H9 (cell line): Measurements from ENCODE around the gene RASSF3. TPM values are rescaled to one million over a fixed set of nuclear protein-coding genes. Genes with fewer than 3 reads are reported as not detected.

Experiments
- DNase-seq: peaks from one replicate; pipeline ENCODE4 v3.0.0-alpha.2; 2017
- H2AFZ ChIP-seq: one replicate; pipeline ENCODE4 v1.6.1; 2013; ENCODE audit warnings: mild to moderate bottlenecking, low read length, control low read depth, moderate library complexity
- H2AK5ac ChIP-seq: 2 replicates; pipeline ENCODE4 v1.6.1; 2013; ENCODE audit warnings: low read length, control low read depth, mixed read lengths; ENCODE audit not compliant: insufficient read length
- H2BK120ac ChIP-seq: one replicate; pipeline ENCODE4 v1.6.1; 2013; ENCODE audit warnings: low read depth, mild to moderate bottlenecking, low read length, control low read depth, inconsistent platforms; ENCODE audit not compliant: poor library complexity, severe bottlenecking
- H2BK12ac ChIP-seq: 2 replicates; pipeline ENCODE4 v1.6.1; 2013; ENCODE audit warnings: low read length, control low read depth, mixed read lengths, low read depth; ENCODE audit not compliant: insufficient read length
- H2BK15ac ChIP-seq: 2 replicates; pipeline ENCODE4 v1.6.1; 2013; ENCODE audit warnings: low read depth, low read length, control low read depth
- H2BK20ac ChIP-seq: one replicate; pipeline ENCODE4 v1.6.1; 2013; ENCODE audit warnings: low read depth, mild to moderate bottlenecking, low read length, control low read depth, inconsistent platforms; ENCODE audit not compliant: poor library complexity, severe bottlenecking
- H2BK5ac ChIP-seq: 2 replicates; pipeline ENCODE4 v1.6.1; 2013; ENCODE audit warnings: low read length, control low read depth, mixed read lengths; ENCODE audit not compliant: insufficient read length
- H3K14ac ChIP-seq: 2 replicates; pipeline ENCODE4 v1.6.1; 2013; ENCODE audit warnings: low read length, control low read depth; ENCODE audit not compliant: insufficient read depth
- H3K18ac ChIP-seq: 2 replicates; pipeline ENCODE4 v1.6.1; 2013; ENCODE audit warnings: low read depth, mild to moderate bottlenecking, mixed read lengths, low read length, control low read depth; ENCODE audit not compliant: insufficient read length
- H3K23ac ChIP-seq: 2 replicates; pipeline ENCODE4 v1.6.1; 2013; ENCODE audit warnings: low read length, control low read depth, mixed read lengths, low read depth; ENCODE audit not compliant: insufficient read length
- H3K23me2 ChIP-seq: 2 replicates; pipeline ENCODE4 v1.6.1; 2013; ENCODE audit warnings: low read depth, mild to moderate bottlenecking, mixed read lengths, low read length, control low read depth; ENCODE audit not compliant: insufficient read length, poor library complexity, severe bottlenecking
- H3K27ac ChIP-seq: 2 replicates; pipeline ENCODE4 v1.5.1; 2013; ENCODE audit warnings: low read length, control low read depth, mixed read lengths, low read depth; ENCODE audit not compliant: insufficient read length
- H3K27me3 ChIP-seq: 2 replicates; pipeline ENCODE4 v1.6.1; 2013; ENCODE audit warnings: low read length, control low read depth, inconsistent platforms; ENCODE audit not compliant: insufficient read depth
- H3K4ac ChIP-seq: 2 replicates; pipeline ENCODE4 v1.6.1; 2013; ENCODE audit warnings: low read depth, mild to moderate bottlenecking, control low read depth, inconsistent platforms, low read length, moderate library complexity
- H3K4me1 ChIP-seq: 2 replicates; pipeline ENCODE4 v1.6.1; 2013; ENCODE audit warnings: low read length, control low read depth, inconsistent platforms; ENCODE audit not compliant: insufficient read depth
- H3K4me2 ChIP-seq: 2 replicates; pipeline ENCODE4 v1.6.1; 2013; ENCODE audit warnings: low read length, control low read depth, mixed read lengths; ENCODE audit not compliant: insufficient read length, insufficient read depth
- H3K56ac ChIP-seq: 2 replicates; pipeline ENCODE4 v1.6.1; 2013; ENCODE audit warnings: low read depth, mild to moderate bottlenecking, mixed read lengths, low read length, control low read depth; ENCODE audit not compliant: insufficient read length
- H3K79me1 ChIP-seq: 2 replicates; pipeline ENCODE4 v1.6.1; 2013; ENCODE audit warnings: low read depth, mild to moderate bottlenecking, moderate library complexity, low read length, control low read depth, inconsistent platforms; ENCODE audit not compliant: insufficient read depth, poor library complexity, severe bottlenecking
- H3K79me2 ChIP-seq: 2 replicates; pipeline ENCODE4 v1.6.1; 2013; ENCODE audit warnings: low read length, control low read depth, inconsistent platforms; ENCODE audit not compliant: insufficient read depth
- H3K9ac ChIP-seq: 2 replicates; pipeline ENCODE4 v1.6.1; 2013; ENCODE audit warnings: low read length, control low read depth, mixed read lengths; ENCODE audit not compliant: insufficient read length; ENCODE audit errors: extremely low read depth
- H3K9me3 ChIP-seq: one replicate; pipeline ENCODE4 v1.6.1; 2013; ENCODE audit warnings: low read depth, low read length, inconsistent platforms; ENCODE audit not compliant: control insufficient read depth
- H3T11ph ChIP-seq: one replicate; pipeline ENCODE4 v1.6.1; 2013; ENCODE audit warnings: mild to moderate bottlenecking, low read length, control low read depth, inconsistent platforms
- H4K20me1 ChIP-seq: one replicate; pipeline ENCODE4 v1.6.1; 2013; ENCODE audit not compliant: control insufficient read depth, insufficient read length, insufficient read depth
- H4K5ac ChIP-seq: 2 replicates; pipeline ENCODE4 v1.6.1; 2013; ENCODE audit warnings: low read depth, mild to moderate bottlenecking, mixed read lengths, low read length, control low read depth; ENCODE audit not compliant: insufficient read length
- H4K8ac ChIP-seq: replicated peaks from 2 replicates; pipeline ENCODE4 v1.6.1; 2013; ENCODE audit warnings: low read length, control low read depth, mixed read lengths, low read depth; ENCODE audit not compliant: insufficient read length
- H4K91ac ChIP-seq: 2 replicates; pipeline ENCODE4 v1.6.1; 2013; ENCODE audit warnings: low read depth, mild to moderate bottlenecking, moderate library complexity, mixed read lengths, low read length, control low read depth; ENCODE audit not compliant: insufficient read length
- H3K27ac Mint-ChIP-seq, 3 experiments: 2 replicates in 2 of 3; 3 replicates in 1 of 3; pipeline ENCODE4 v1.8.0; 2020 to 2021; ENCODE audit warnings: mixed read lengths in 3 of 3, mild to moderate bottlenecking in 1 of 3, moderate library complexity in 1 of 3
- H3K27me3 Mint-ChIP-seq: 2 replicates; pipeline ENCODE4 v1.8.0; 2021; ENCODE audit warnings: low read depth, mild to moderate bottlenecking, moderate library complexity, mixed read lengths
- H3K36me3 Mint-ChIP-seq, 3 experiments: 2 replicates in 2 of 3; 3 replicates in 1 of 3; pipeline ENCODE4 v1.8.0; 2020 to 2021; ENCODE audit warnings: low read depth in 3 of 3, mixed read lengths in 3 of 3; ENCODE audit not compliant: insufficient read depth in 1 of 3
- H3K4me1 Mint-ChIP-seq, 2 experiments: 2 replicates each; pipeline ENCODE4 v1.8.0; 2020; ENCODE audit warnings: mixed read lengths in 2 of 2
- H3K4me3 Mint-ChIP-seq, 2 experiments: 2 replicates in 1 of 2; 3 replicates in 1 of 2; pipeline ENCODE4 v1.8.0; 2020 to 2021; ENCODE audit warnings: mild to moderate bottlenecking in 2 of 2, mixed read lengths in 2 of 2, moderate library complexity in 1 of 2
- H3K9me3 Mint-ChIP-seq, 2 experiments: 2 replicates in 1 of 2; 3 replicates in 1 of 2; pipeline ENCODE4 v1.8.0; 2020; ENCODE audit warnings: mild to moderate bottlenecking in 2 of 2, mixed read lengths in 2 of 2, moderate library complexity in 1 of 2
- WGBS: extraction: QIAGEN DNeasy Blood & Tissue Kit; methylation state at CpG from one replicate; pipeline ENCODE4 v1.1.7; 2013; ENCODE audit warnings: missing lambda C conversion rate, low lambda C conversion rate, mixed read lengths; ENCODE audit not compliant: insufficient read length; ENCODE audit errors: extremely low coverage; 5-methylcytosine and 5-hydroxymethylcytosine counted together
- total RNA-seq: library from RNA; stranded (reverse); gene quantifications from 2 replicates; pipeline ENCODE4 v1.2.1, GENCODE V29; 2021
- TF ChIP-seq, protein P1 (sequence below): fragments of 200-600 bp; sonication (generic); conservative IDR thresholded peaks from 3 replicates; pipeline ENCODE4 v1.8.0; 2021; ENCODE audit warnings: antibody characterized with exemption, mild to moderate bottlenecking

The RASSF3 gene
- total RNA-seq, 1 experiment from 2014 or later = 45.1 TPM

DNA sequence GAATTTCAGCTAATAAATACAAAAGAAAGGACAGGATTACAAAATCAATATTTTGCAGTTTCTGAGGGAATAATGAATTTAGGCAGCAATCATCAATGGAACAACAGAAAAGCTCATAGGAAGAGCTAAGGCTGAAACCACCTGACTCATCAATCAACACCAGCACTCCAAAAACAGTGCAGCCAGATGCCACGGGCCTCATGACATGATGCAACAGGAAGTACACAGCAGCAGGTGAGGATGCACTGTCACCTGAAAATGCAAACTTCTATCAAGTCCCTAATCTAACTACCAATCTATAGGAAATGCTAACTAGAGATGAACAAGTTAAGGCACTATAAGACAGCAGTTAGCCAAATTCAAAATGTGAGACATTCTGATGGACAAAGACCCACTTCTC is 127.2 kb downstream of the RASSF3 start:
- Histone ChIP-seq H3K4me2 (no peak overlapping the region), H2BK5ac (no peak overlapping the region)

More for the DNA sequence above, 127.2 kb downstream of the RASSF3 start:
- no peak overlapping the region for H3K27ac ChIP-seq
- H3K4me3 Mint-ChIP-seq = no peak overlapping the region
- no peak overlapping the region for H3K56ac ChIP-seq
- H2BK12ac ChIP-seq = no peak overlapping the region
- WGBS = no CpG with 5 or more reads among the region's 1 CpG
- no peak overlapping the region for H3K4ac ChIP-seq
- H3K18ac ChIP-seq = no peak overlapping the region
- H3K79me1 ChIP-seq = no peaks in the 10 kb centered on the region
- TF ChIP-seq, protein P1, sequence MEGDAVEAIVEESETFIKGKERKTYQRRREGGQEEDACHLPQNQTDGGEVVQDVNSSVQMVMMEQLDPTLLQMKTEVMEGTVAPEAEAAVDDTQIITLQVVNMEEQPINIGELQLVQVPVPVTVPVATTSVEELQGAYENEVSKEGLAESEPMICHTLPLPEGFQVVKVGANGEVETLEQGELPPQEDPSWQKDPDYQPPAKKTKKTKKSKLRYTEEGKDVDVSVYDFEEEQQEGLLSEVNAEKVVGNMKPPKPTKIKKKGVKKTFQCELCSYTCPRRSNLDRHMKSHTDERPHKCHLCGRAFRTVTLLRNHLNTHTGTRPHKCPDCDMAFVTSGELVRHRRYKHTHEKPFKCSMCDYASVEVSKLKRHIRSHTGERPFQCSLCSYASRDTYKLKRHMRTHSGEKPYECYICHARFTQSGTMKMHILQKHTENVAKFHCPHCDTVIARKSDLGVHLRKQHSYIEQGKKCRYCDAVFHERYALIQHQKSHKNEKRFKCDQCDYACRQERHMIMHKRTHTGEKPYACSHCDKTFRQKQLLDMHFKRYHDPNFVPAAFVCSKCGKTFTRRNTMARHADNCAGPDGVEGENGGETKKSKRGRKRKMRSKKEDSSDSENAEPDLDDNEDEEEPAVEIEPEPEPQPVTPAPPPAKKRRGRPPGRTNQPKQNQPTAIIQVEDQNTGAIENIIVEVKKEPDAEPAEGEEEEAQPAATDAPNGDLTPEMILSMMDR = no peak
- H3K23me2 ChIP-seq = no peaks in the 10 kb centered on the region
- H3T11ph ChIP-seq = no peak overlapping the region
- H4K8ac ChIP-seq = no peak overlapping the region
- no peak overlapping the region for H2AK5ac ChIP-seq
- no peaks in the 10 kb centered on the region for H3K9me3 ChIP-seq
- H2AFZ ChIP-seq = no peak overlapping the region
- no peak overlapping the region for H4K91ac ChIP-seq
- no peaks in the 10 kb centered on the region for H3K27me3 Mint-ChIP-seq
- no peaks in the 10 kb centered on the region for H3K27me3 ChIP-seq
- H3K9me3 Mint-ChIP-seq = no peaks in the 10 kb centered on the region
- no peak overlapping the region for H2BK15ac ChIP-seq
- peaks cover 16 to 72% (median 67%) of the 10 kb centered on the region in 3 experiments; a peak in 6 of 7 replicates for H3K36me3 Mint-ChIP-seq
- no peaks in the 10 kb centered on the region for H4K20me1 ChIP-seq
- no peak overlapping the region for H3K23ac ChIP-seq
- peak overlapping the region in 2 of 3 experiments; percentile 18 to 76; a peak in 4 of 7 replicates for H3K27ac Mint-ChIP-seq
- H3K4me1 Mint-ChIP-seq = no peaks in the 10 kb centered on the region
- no peak overlapping the region for H3K9ac ChIP-seq
- H3K79me2 ChIP-seq = no peaks in the 10 kb centered on the region
- H3K4me1 ChIP-seq = no peaks in the 10 kb centered on the region
- no peak overlapping the region for H2BK20ac ChIP-seq
- H3K14ac ChIP-seq = no peak overlapping the region
- DNase-seq = no peak
- H2BK120ac ChIP-seq = no peak overlapping the region
- H4K5ac ChIP-seq = no peak overlapping the region
